ENCODE data around the gene TLR5. TPM values are rescaled to one million over a fixed set of nuclear protein-coding genes. Genes with fewer than 3 reads are reported as not detected.

TLR5 gene
- total RNA-seq, 3 donors from 2014 or later: 11.5 to 33.5 (median 16.5) TPM

DNA sequence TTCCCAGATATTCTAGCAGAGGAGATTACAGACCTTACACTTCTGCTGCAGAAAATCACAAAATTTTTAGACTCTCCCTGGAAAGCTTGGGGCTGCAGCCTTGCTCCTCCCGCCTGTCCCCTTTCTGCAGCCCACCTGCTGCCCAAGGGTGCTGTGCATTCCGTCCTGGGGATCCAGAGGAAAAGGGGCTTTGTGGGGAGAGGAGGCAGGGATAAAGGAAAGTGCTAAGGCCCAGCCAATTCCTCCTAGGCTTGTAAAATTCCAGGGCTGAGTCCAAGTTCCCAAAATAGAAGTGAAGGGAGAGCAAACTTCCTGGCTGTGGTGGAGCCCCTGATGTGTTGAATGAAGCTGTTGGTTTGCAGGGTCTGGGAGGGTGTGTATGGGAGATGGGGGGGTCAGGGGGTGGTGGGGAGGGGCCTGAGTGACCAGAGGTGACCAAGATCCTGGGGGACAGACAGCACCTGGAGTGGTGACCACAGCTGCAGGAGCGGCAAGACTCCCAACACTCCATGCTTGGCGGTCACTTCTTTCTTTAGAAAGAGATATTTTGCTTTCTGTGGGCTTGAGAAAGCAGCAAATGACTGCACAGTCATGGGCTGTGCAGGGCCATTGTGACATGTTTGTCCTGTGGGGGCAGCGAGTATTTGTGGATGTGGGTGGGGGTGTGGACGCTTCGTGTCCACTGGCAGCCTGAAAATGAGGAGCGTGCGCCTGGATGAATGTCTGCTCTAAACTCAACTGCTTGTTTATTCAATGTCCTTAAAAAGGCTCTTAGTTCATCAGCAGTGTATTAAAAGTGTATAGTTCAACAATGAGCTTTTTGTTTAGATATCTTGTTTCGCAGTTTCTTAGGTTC is 68.4 kb downstream of the TLR5 start:
- Histone ChIP-seq H3K27ac (no peak overlapping the region), H3K27me3 (no peaks in the 10 kb centered on the region), H3K4me3 (no peak overlapping the region), H3K9me3 (no peaks in the 10 kb centered on the region), H3K4me1 (no peaks in the 10 kb centered on the region), H3K36me3 (no peaks in the 10 kb centered on the region)
- TF ChIP-seq, protein P1, sequence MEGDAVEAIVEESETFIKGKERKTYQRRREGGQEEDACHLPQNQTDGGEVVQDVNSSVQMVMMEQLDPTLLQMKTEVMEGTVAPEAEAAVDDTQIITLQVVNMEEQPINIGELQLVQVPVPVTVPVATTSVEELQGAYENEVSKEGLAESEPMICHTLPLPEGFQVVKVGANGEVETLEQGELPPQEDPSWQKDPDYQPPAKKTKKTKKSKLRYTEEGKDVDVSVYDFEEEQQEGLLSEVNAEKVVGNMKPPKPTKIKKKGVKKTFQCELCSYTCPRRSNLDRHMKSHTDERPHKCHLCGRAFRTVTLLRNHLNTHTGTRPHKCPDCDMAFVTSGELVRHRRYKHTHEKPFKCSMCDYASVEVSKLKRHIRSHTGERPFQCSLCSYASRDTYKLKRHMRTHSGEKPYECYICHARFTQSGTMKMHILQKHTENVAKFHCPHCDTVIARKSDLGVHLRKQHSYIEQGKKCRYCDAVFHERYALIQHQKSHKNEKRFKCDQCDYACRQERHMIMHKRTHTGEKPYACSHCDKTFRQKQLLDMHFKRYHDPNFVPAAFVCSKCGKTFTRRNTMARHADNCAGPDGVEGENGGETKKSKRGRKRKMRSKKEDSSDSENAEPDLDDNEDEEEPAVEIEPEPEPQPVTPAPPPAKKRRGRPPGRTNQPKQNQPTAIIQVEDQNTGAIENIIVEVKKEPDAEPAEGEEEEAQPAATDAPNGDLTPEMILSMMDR (IDR thresholded peaks at IDR 0.05): no peak
- TF ChIP-seq POLR2A (IDR thresholded peaks at IDR 0.05): no peak
- no peak for TF ChIP-seq POLR2AphosphoS5 (IDR thresholded peaks at IDR 0.05)
- intact Hi-C loops (cut with DNase I; ENCODE audit: low total_unique reads): no loop called here
- DNase-seq (ENCODE audit: low spot score in 2 of 2): no peak

DNA sequence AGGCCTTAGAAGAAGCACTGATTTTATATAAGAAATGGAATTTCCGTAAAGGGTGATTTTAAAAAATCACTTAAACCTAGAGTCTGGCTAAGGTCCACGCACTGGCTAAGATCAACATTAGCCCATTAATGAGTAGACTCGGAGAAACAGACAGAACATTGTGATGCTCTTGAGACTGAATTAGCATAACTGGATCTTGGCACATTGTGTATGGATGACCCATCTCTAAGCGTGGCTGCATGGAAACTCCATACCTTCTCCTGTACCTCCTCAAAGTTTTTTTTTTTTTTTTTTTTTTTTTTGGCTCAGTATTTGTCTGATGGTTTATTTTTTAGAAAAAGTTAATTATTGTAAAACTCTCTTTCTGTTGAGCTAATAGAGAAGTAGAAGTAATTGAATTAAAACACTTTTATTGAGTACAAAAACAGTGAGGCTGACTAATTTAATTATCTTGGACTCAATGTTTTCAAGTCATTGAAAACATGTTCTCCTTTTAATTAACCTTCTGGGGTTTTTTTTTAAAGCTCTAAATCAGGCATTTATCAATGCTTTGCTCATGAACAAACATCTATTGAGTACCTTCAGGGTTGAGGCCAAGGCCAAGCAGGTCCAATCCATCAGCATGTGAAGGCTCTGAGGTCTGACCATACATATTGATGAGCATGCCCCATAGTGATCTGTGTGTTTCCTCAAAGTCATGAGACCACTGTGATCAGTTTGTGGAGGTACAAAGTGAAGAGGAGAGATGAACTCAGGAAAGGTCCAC is 74.0 kb downstream of the TLR5 start:
- Histone ChIP-seq H3K4me3 (no peak overlapping the region), H3K9me3 (no peaks in the 10 kb centered on the region), H3K36me3 (no peaks in the 10 kb centered on the region), H3K27ac (no peak overlapping the region), H3K4me1 (no peaks in the 10 kb centered on the region), H3K27me3 (no peaks in the 10 kb centered on the region)
- intact Hi-C loops (cut with DNase I; ENCODE audit: low total_unique reads): no loop called here
- TF ChIP-seq POLR2A (IDR thresholded peaks at IDR 0.05) (no peak), POLR2AphosphoS5 (IDR thresholded peaks at IDR 0.05) (no peak)
- TF ChIP-seq, protein P1 (IDR thresholded peaks at IDR 0.05): no peak
- no peak for DNase-seq (ENCODE audit: low spot score in 2 of 2)

DNA sequence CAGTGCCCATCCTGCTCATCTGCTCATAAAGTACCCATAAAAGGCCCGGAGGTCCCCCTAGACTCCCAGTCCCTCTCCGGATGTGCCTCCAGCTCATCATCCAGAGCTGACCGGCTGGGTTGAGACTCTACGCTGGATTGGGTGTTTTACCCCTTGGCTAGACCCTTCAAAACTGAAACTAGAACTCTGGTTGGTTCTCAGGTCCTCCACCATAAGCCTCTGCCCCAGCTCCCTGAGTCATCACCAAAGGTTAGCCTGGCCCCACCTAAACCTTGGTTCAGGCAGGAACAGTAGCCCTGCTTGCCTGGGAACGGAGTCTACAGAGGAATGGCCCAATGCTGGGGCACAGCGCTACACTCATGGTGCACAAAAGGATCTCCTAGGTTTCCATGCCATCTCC is 75.1 kb downstream of the TLR5 start:
- TF ChIP-seq, protein P1 (IDR thresholded peaks at IDR 0.05): no peak
- TF ChIP-seq POLR2A (IDR thresholded peaks at IDR 0.05) (no peak), POLR2AphosphoS5 (IDR thresholded peaks at IDR 0.05) (no peak)
- intact Hi-C loops (cut with DNase I; ENCODE audit: low total_unique reads): no loop called here
- DNase-seq (ENCODE audit: low spot score in 2 of 2): no peak
- no peak overlapping the region for H3K27ac ChIP-seq
- no peaks in the 10 kb centered on the region for H3K27me3 ChIP-seq
- no peaks in the 10 kb centered on the region for H3K9me3 ChIP-seq
- H3K4me1 ChIP-seq: no peaks in the 10 kb centered on the region
- no peaks in the 10 kb centered on the region for H3K36me3 ChIP-seq
- H3K4me3 ChIP-seq: no peak overlapping the region

- Histone ChIP-seq H3K27ac (no peak overlapping the region), H3K4me1 (no peaks in the 10 kb centered on the region), H3K9me3 (no peaks in the 10 kb centered on the region), H3K27me3 (no peaks in the 10 kb centered on the region), H3K4me3 (no peak overlapping the region), H3K36me3 (no peaks in the 10 kb centered on the region)
- TF ChIP-seq, protein P1 (IDR thresholded peaks at IDR 0.05): no peak
- TF ChIP-seq POLR2A (IDR thresholded peaks at IDR 0.05) (no peak), POLR2AphosphoS5 (IDR thresholded peaks at IDR 0.05) (no peak)
- intact Hi-C loops (cut with DNase I; ENCODE audit: low total_unique reads): no loop called here
- DNase-seq (ENCODE audit: low spot score in 2 of 2): no peak
These were observed 76.6 kb downstream of the TLR5 start for GRCh38 chr1:223066415-223066814.

DNA sequence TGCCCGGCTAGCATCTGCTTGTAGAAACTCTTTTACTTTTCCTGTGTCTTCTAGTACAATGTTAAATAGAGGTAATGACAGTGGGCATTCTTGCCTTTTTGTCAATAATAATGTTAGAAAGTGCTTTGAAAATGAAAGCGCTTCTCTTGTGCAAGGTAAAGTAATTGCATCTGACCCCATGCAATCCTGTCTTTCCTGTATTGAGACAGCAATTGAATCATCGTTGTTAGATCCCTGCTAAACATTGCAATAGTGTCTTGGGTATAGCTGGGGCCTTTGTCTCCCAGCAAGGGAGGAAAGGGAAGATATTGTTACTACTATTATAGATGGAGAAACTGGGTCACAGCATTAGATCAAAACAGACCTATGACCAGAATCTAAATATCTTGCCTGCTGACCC is 80.9 kb downstream of the TLR5 start:
- Histone ChIP-seq H3K4me3 (no peak overlapping the region), H3K36me3 (no peaks in the 10 kb centered on the region), H3K9me3 (no peaks in the 10 kb centered on the region), H3K27ac (no peak overlapping the region), H3K4me1 (no peaks in the 10 kb centered on the region), H3K27me3 (no peaks in the 10 kb centered on the region)
- DNase-seq (ENCODE audit: low spot score in 2 of 2): no peak
- intact Hi-C loops (cut with DNase I; ENCODE audit: low total_unique reads): no loop called here
- TF ChIP-seq POLR2A (IDR thresholded peaks at IDR 0.05): no peak
- TF ChIP-seq, protein P1 (IDR thresholded peaks at IDR 0.05): no peak
- no peak for TF ChIP-seq POLR2AphosphoS5 (IDR thresholded peaks at IDR 0.05)
